Measurements from ENCODE around the gene ZBTB8A. TPM values are rescaled to one million over a fixed set of nuclear protein-coding genes. Genes with fewer than 3 reads are reported as not detected.

Gene ZBTB8A
- total and polyA plus RNA-seq, 10 of the 15 experiments (the other 5 are each of a cell fraction or from before 2014, with no cell fraction given) = 0.48 to 4.7 (median 2.4) TPM

- TF ChIP-seq RAD51 (IDR thresholded peaks at IDR 0.05) (no peak), BRCA1 (IDR thresholded peaks at IDR 0.05; ENCODE audit: low read depth, low read length) (no peak), RELB (IDR thresholded peaks at IDR 0.05; ENCODE audit: low read depth) (no peak), SMAD5 (IDR thresholded peaks at IDR 0.05; ENCODE audit: low read depth) (no peak), MTA3 (IDR thresholded peaks at IDR 0.05; ENCODE audit: borderline replicate concordance, low read length) (no peak), RUNX3 (IDR thresholded peaks at IDR 0.05; ENCODE audit: low read length) (no peak)
These were observed 41.3 kb downstream of the ZBTB8A start (continued) for GRCh38 chr1:32580348-32581017.

- ChIA-PET SMC1A (ENCODE audit: uncharacterized antibody, unreplicated experiment) (no interaction called here), POLR2A (interaction anchor here (0.6 kb wide), 1 partner anchor 229 kb away, joined by 5 read pairs; no protein-coding TSS in a partner anchor), RAD21 (ENCODE audit: unreplicated experiment) (no interaction called here), CTCF (no interaction called here)
- no peak overlapping the region for H3K4me3 ChIP-seq
- in situ Hi-C loops (cut with MboI) = no loop called here
- H3K36me3 ChIP-seq (ENCODE audit: control insufficient read depth in 2 of 2, insufficient read depth in 2 of 2, low read length in 1 of 2) = no peaks in the 10 kb centered on the region
- FAIRE-seq (no peak), DNase-seq (ENCODE audit: low read depth, low spot score) (no peak), ATAC-seq (no peak)
- H3K9ac ChIP-seq (ENCODE audit: control insufficient read depth, insufficient read depth, low read length) = no peak overlapping the region
- no peak overlapping the region for H3K27ac ChIP-seq (ENCODE audit: control insufficient read depth, insufficient read depth)
- no peaks in the 10 kb centered on the region for H4K20me1 ChIP-seq (ENCODE audit: control insufficient read depth, insufficient read depth)
- H3K79me2 ChIP-seq (ENCODE audit: control insufficient read depth, insufficient read depth, low read length) = no peaks in the 10 kb centered on the region
- 98% methylated on average over 9 of the region's 9 CpGs for WGBS (ENCODE audit: insufficient coverage, insufficient replicate concordance, low lambda C conversion rate, missing lambda C conversion rate)
- no peaks in the 10 kb centered on the region for H3K4me1 ChIP-seq (ENCODE audit: control insufficient read depth, insufficient read depth, low read length)
- TF ChIP-seq KDM1A (IDR thresholded peaks at IDR 0.05; ENCODE audit: borderline replicate concordance) = no peak
- TF ChIP-seq ZBTB11 (CRISPR knock-in tag; IDR thresholded peaks at IDR 0.05) = no peak
- no peak for TF ChIP-seq PAX5 (IDR thresholded peaks at IDR 0.05; ENCODE audit: borderline replicate concordance, low read depth, low read length)
- no peak overlapping the region for H3K4me2 ChIP-seq (ENCODE audit: control insufficient read depth, insufficient read depth)
- no peak overlapping the region for H2AFZ ChIP-seq (ENCODE audit: control insufficient read depth, low read depth, low read length)
- H3K27me3 ChIP-seq (replicated peaks in 1 of 2; ENCODE audit: control insufficient read depth in 2 of 2, insufficient read depth in 2 of 2, low read length in 1 of 2) = no peaks in the 10 kb centered on the region
- no peaks in the 10 kb centered on the region for H3K9me3 ChIP-seq (replicated peaks; ENCODE audit: control insufficient read depth, insufficient read depth, low read length)
- BruUV-seq (replicated peaks) = no TSS peak
- intact Hi-C loops (cut with micrococcal nuclease; ENCODE audit: unreplicated experiment) = no loop called here
These were observed 53.7 kb downstream of the ZBTB8A start for GRCh38 chr1:32592943-32593342.
